GM18873 (cell line): ENCODE measurements around the gene CLCN6.
"Not testable (repeated sequence)": the region's sequence is repeated elsewhere in the genome, so short reads cannot be mapped to it uniquely, and the experiment has no call there.

ENCODE experiments used
- ATAC-seq: cut with Tn5 transposase; IDR thresholded peaks from one replicate; pipeline ENCODE4 v1.9.1; 2021; ENCODE audit warnings: mild to moderate bottlenecking, moderate library complexity, moderate number of reproducible peaks; ENCODE audit not compliant: unreplicated experiment, low FRiP score

CLCN6 gene

DNA sequence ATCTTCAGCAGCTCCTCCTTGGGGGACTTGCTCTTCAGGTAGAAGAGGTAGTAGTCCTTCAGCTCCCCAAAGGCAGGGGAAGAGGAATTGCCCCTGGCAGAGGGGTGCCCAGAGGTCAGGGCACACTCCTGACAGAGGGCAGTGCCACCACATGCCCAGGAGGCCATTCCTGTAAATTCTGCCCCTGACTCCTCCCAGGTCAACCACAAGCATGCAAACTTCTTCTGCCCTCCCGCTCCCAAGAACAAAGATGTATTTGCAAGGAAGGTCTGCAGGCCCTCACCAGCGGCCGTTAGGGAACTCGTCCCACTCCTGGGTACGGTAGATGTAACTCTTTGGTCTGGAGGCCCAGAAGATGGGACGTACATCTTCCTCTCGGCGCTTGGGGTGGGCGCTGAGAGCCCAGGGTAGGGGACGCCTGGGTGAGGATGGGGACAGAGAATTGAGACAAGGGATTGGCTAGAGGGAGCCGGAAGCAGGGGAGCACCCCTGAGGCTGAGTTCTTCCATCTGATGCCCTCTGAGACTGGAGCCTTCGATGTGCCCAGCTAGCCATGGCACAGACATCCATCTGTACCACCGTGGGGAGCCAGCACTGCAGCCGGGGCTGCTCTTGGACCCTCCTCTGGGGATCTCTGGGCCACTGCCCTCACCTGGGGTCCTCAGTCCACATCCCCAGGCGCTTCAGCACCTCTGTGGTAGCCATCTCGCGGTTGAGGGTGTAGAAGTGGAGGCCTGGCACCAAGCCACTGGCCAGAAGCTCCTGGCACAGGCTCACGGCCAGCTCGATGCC, 11.3 kb upstream of the CLCN6 start:
- ATAC-seq = no peak

GRCh38 chr1:11795238-11795890, 10.6 kb upstream of the CLCN6 start:
- no peak for ATAC-seq

GRCh38 chr1:11796036-11796828, 9.8 kb upstream of the CLCN6 start:
- ATAC-seq = no peak

DNA sequence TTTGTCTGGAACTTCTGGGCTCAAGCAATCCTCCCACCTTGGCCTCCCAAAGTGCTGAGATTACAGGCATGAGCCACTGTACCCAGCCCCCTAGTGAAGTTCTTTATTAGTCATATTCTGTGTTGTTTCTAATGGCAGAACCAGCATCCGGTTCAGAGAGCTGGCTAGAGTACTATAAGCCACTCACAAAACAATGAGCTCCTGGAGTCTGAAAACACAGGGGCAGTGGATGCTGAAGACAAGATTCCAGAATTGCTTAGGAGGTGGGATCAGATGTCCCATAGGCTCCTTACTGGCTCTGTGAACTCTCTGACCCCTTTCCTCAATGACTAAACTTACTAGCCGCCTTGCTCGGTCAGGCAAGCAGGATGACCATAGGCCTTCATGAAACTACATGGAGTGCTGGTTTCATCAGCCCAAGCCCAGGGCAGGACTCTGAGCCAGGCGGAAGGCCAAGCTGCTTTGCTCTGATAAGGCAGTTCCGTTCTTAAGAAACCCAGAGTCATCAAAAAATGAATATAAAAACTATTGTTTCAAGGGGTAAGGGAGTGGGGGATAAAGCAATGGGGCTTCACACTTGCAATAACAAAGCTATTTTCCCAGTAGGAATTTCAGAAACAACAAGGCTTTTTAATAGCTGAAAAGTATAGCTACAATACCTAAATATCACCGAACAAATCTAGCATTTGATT, 8.3 kb upstream of the CLCN6 start:
- no peak for ATAC-seq

DNA sequence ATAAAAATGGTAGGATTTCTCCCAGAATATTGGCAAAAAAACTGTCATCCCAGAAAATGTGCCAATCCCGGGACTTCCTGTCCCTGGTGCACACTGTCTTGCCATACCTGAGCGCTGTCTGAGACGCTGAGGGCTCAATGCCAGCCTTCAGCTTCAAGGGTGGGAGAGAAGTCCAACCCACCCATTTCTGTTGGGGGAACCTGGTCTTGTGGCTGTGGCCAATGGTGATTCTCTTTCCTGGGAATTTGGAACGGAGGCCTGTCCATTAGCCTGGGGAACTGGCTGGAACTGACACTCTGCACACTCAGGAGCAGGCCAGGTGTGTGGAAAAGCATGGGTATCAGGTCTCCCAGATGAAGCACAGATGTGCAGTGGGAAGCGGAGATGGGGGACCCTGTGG, 6.9 kb upstream of the CLCN6 start:
- no peak for ATAC-seq

DNA sequence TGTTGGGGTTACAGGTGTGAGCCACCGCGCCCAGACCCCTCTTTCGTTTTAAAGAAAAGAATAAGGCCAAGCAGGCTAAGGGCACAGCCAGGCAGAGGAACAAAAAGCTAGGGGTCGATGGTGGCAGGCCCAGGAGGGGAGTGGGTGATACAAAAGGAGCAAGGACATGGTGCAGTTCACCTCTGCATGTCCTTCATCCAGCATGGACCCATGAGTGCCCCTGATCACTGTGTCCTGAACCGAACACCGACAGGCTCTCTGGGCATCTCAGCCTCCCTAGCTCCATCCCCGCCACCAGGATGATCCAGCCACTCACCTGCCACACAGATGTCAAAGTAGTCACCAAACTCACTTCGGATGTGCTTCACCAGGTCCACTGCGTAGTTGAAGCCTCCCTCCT, 6.1 kb upstream of the CLCN6 start:
- no peak for ATAC-seq

DNA sequence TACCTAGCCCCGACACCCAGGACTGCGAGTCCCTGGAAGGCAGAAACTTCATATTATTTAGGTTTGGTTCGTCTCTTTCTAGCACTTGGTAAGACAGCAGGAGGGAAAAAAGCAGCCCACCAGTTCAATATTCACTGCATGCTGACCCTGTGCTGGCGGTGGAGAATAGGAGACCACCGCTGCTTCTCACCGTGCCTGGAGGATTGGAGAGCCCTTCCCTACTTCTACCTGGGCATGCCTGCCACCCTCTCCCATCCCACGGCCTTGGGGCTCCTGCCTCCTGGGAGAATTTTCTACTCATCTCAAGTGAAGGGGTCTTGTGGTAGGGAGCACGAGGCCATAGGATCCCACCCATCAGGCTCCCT, 5.6 kb upstream of the CLCN6 start:
- no peak for ATAC-seq

DNA sequence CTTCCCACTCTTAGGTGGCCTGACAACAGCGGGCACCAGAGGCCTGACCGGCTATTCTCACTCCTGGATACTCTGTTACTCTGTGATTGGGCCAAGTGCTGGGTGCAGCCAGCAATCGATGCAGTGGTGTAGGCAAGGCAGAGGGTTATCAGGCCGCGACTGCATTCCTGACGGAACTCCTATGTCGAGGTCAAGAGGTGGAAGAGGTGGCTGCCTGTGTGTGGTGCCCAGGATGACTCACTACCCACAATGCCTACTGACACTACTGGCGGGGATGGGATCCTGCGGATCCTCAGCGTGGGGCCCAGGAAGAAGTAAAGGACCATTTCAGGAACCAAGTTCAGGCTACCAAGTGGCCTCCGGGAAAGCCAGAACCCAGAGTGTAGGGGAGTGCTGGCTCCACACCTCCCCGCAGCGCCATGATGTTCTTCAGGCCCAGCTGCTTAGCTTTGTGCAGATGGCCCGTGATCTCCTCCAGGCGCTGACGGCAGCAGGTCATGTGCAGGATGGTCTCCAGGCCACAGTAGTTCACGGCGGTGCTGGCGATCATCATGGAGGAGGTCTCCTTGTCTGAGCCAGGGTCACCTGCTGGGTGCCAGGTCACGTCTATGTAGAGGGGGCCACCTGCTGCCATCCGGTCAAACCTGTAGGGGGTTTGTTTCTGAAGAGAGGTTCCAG, 5.1 kb upstream of the CLCN6 start:
- no peak for ATAC-seq

- ATAC-seq = no peak
Observed at GRCh38 chr1:11802616-11802972, 3.4 kb upstream of the CLCN6 start.

GRCh38 chr1:11802973-11803885, 2.8 kb upstream of the CLCN6 start:
- no peak for ATAC-seq

DNA sequence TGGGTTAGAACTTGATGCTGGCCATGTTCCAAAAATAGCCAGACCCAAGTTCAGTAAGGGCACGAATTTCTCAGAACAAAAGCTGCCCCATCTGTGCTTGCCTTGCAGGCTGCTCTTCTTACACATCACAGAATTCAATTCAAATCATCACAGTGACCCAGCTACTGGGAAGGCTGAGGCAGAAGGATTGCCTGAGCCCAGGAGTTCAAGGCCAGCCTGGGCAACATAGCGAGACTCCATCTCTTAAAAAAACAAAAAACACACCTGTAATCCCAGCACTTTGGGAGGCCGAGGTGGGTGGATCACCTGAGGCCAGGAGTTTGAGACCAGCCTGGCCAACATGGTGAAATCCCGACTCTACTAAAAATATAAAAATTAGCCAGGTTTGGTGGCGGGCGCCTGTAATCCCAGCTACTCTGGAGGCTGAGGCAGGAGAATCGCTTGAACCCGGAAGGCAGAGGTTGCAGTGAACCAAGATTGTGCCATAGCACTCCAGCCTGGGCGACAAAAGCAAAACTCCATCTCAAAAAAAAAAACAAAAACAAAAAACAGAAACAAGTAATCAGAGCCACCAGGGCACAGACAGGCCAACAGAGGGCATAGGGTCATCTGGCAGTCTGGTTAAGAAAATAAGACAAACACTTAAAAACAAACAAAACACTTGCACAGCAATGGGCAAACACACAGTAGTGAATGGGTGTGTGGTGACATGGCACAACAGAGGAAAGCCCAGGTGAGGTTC, 1.9 kb upstream of the CLCN6 start:
- not testable (repeated sequence) for ATAC-seq

DNA sequence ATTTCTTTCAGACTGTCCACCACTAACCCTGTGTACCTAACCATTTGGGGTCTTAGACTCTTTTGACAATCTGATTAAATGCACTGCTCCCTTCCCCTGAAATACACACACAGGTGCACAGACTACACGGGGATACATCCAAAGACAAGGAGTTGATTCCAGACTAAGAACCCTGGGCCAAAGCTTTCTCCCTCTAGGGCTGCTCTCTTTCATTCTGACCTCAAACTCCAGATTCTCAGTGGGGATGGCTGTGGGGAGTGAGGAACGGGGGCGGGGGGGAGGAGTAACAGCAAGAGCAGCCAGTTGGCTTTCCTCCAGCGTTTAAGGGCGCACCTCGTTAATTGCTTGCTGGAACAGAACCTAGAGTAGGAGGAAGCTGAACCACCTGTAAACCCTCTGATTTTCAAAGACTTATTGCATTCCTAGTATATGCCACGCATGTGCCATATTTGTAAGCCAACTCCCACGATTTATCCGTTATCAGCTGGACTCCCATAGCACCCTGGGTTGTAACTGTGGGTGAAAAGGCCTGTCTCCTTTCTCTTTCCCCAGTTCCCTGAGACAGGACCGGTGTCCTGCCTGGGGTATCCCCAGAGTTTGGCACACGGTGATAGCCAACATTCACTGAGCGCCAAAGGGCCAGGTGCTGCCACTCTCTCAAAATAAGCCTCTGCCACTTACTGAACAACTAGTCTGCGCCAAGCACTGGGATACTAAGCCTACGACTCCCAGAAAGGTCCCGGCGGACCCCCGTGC, 1.1 kb upstream of the CLCN6 start:
- ATAC-seq = no peak

GRCh38 chr1:11806307-11806936, 431 bp downstream of the CLCN6 start:
- ATAC-seq = peak; percentile 26

DNA sequence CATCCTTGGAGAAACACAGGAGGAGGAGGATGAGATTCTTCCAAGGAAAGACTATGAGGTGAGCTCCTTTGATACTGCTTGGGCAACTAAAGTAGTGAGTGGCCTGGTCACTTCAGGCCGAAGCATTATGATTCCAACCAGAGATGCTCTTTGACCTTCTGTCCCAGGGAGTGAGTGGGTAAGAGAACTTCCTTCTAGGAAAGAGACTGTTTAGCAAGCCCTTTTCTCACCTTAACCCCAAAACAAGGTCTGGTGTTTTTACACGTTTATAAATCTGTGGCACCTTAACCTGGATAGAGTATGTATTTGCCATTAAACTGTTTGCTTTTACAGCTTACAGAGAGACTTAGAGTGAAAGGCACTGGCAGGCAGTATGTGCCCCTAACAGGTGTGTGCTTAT, 1.1 kb downstream of the CLCN6 start:
- ATAC-seq = no peak

- no peak for ATAC-seq
Observed at GRCh38 chr1:11813021-11813420, 7.0 kb downstream of the CLCN6 start.

GRCh38 chr1:11817192-11817591, 11.2 kb downstream of the CLCN6 start:
- ATAC-seq = no peak

- ATAC-seq = no peak
Observed at GRCh38 chr1:11822091-11822490, 16.1 kb downstream of the CLCN6 start.
